D721Med (cell line): ENCODE results near the gene SEC16B.
"Not testable (repeated sequence)": the region's sequence is repeated elsewhere in the genome, so short reads cannot be mapped to it uniquely, and the experiment has no call there.

Experiments
- DNase-seq: peaks from one replicate; pipeline ENCODE4 v3.0.0; 2011; ENCODE audit warnings: low spot score; ENCODE audit not compliant: insufficient read length
- FAIRE-seq: peaks from 2 replicates; lab custom pipeline; 2011; peaks lifted over from hg19 to GRCh38; lab: Jason Lieb, UNC
- CTCF ChIP-seq: IDR thresholded peaks from 2 replicates; pipeline ENCODE4 v1.5.1; 2012; ENCODE audit warnings: mild to moderate bottlenecking, control low read depth; ENCODE audit not compliant: insufficient read depth; ENCODE audit errors: missing control alignments

SEC16B gene

DNA sequence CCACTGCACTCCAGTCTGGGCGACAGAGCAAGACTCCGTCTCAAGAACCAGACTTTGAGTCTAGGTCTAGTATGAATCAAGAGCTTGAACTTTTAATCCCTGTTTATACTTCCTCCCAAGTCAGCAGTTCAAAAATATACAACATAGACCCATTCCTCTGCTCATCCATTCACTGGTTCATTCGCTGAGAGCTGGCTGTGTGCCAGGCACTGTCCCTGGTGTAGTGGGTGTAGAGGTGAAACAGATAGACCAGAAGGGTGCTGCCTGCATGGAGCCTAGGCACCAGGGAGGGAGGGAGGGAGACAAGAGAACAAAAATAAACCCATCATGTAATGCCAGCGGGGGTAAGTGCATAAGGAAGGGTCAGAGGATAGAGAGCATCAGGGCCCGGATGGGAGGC lies 25.5 kb upstream of the SEC16B start:
- no peak for DNase-seq
- TF ChIP-seq CTCF: no peak
- no peak for FAIRE-seq

DNA sequence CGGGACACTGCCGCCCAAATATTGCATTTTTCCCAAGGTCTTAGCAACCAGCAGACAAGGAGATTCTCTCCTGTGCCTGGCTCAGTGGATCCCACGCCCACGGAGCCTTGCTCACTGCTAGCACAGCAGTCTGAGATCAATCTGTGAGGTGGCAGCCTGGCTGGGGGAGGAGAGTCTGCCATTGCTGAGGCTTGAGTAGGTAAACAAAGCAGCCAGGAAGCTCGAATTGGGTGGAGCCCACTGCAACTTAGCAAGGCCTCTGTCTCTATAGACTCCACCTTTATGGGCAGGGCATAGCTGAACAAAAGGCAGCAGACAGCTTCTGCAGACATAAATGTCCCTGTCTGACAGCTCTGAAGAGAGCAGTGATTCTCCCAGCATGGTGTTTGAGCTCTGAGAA lies 16.4 kb upstream of the SEC16B start:
- DNase-seq, FAIRE-seq: not testable (repeated sequence)

GRCh38 chr1:177984761-177985160 lies 14.9 kb upstream of the SEC16B start:
- DNase-seq (no peak), FAIRE-seq (no peak)
- no peak for TF ChIP-seq CTCF

GRCh38 chr1:177984136-177984525 lies 14.3 kb upstream of the SEC16B start:
- no peak for FAIRE-seq
- no peak for DNase-seq
- no peak for TF ChIP-seq CTCF

DNA sequence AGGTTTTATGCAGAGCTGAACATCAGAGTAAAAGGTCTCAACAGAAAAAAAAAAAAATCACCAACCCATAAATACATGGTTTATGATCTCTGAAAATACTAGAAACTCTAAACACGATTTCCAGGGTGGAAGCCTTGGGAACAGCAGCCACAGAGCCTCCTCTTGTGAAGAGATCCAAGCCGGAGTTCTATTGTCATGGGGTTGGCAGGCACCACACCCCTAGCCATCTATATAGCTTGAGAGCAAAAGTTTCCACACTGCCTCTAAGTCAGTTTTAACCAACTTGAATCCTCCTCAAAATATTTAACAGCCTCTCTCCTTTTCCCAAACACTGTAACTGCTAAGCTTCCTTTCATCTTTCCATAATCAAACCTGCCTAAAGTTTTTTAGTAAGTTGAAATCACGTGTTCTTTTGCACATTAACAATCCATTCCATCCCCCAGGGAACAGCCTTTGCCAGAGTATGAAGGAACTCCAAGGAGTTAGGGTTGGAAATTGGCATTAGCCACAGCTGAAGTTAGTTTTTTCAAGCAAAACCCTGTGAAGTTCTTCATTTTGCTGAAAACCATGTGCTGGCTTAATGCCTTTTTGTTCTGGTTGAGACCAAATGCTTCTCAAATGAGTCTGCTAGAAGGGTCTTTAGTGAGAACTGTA lies 13.8 kb upstream of the SEC16B start:
- DNase-seq (no peak), FAIRE-seq (no peak)
- TF ChIP-seq CTCF: no peak

DNA sequence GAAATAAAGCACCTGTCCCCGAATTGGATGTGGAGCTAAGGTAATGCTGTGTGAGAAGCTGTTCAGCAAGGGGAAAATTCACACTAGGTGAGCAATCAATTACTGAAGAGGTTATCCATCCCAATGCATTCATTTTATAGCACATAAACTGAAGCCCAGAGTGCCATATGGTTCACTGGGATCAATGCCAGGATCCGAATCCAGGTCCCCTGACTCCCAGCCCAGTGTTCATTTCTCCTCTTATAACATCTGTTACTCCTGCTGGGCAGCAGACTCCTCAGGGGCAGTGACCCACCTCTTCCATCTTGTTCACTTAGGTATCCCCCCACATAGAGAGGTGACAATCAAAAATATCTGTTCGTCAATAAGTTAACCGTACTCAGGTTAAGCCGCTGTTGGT lies 13.2 kb upstream of the SEC16B start:
- FAIRE-seq: no peak
- TF ChIP-seq CTCF: no peak
- no peak for DNase-seq

GRCh38 chr1:177981200-177981599 lies 11.3 kb upstream of the SEC16B start:
- no peak for TF ChIP-seq CTCF
- FAIRE-seq (no peak), DNase-seq (no peak)

GRCh38 chr1:177979272-177979671 lies 9.4 kb upstream of the SEC16B start:
- no peak for TF ChIP-seq CTCF
- DNase-seq (no peak), FAIRE-seq (no peak)
